ENCODE results near the gene OR52J3. TPM values are rescaled to one million over a fixed set of nuclear protein-coding genes. Genes with fewer than 3 reads are reported as not detected.

The OR52J3 gene
- total and polyA plus RNA-seq, 2 of the 13 experiments (the other 11 are each of a cell fraction or from before 2014, with no cell fraction given): not detected

- H3K4me2 ChIP-seq (ENCODE audit: low read depth, low read length): no peak overlapping the region
- DNase-seq (ENCODE audit: low spot score) (no peak), ATAC-seq (no peak), FAIRE-seq (no peak)
- no peak for TF ChIP-seq ZNF747 (CRISPR knock-in tag; IDR thresholded peaks at IDR 0.05; ENCODE audit: borderline replicate concordance)
- no peak for TF ChIP-seq MAFG (CRISPR knock-in tag; IDR thresholded peaks at IDR 0.05)
- TF ChIP-seq ZNF18 (CRISPR knock-in tag; IDR thresholded peaks at IDR 0.05; ENCODE audit: insufficient replicate concordance): no peak
- no peak for TF ChIP-seq TARDBP (CRISPR knock-in tag; IDR thresholded peaks at IDR 0.05)
- no peak for TF ChIP-seq THRA (CRISPR knock-in tag; IDR thresholded peaks at IDR 0.05; ENCODE audit: borderline replicate concordance)
- TF ChIP-seq ZHX2 (IDR thresholded peaks at IDR 0.05; ENCODE audit: low read depth): no peak
- TF ChIP-seq ZHX2 (CRISPR knock-in tag; IDR thresholded peaks at IDR 0.05; ENCODE audit: borderline replicate concordance): no peak
- no peak for TF ChIP-seq ZNF619 (CRISPR knock-in tag; IDR thresholded peaks at IDR 0.05)
- TF ChIP-seq ZNF331 (CRISPR knock-in tag; IDR thresholded peaks at IDR 0.05): no peak
- TF ChIP-seq RNF2 (conservative IDR thresholded peaks at IDR 0.05; ENCODE audit: low read depth): no peak
- no peak for TF ChIP-seq ZNF232 (CRISPR knock-in tag; IDR thresholded peaks at IDR 0.05; ENCODE audit: borderline replicate concordance)
- intact Hi-C loops (cut with micrococcal nuclease; ENCODE audit: unreplicated experiment): no loop called here
- BruUV-seq (replicated peaks): no TSS peak
- no peak overlapping the region for H3K27ac ChIP-seq (ENCODE audit: extremely low read length, insufficient read depth, low read length)
- in situ Hi-C loops (cut with HindIII; ENCODE audit: extremely low pct_ligation_motif_present, low pct_unique_long_range_greater_than_20kb): no loop called here
- H3K9ac ChIP-seq (ENCODE audit: insufficient read depth, low read depth, low read length): no peak overlapping the region
- H3K4me1 ChIP-seq (ENCODE audit: insufficient read depth, low read length): no peaks in the 10 kb centered on the region
- ChIA-PET CTCF (ENCODE audit: low intra/inter-chr PET ratio, low total read pairs) (no interaction called here), POLR2A (no interaction called here)
- WGBS (ENCODE audit: low lambda C conversion rate): 0% methylated on average over 4 of the region's 4 CpGs
- H3K36me3 ChIP-seq (replicated peaks in 1 of 2; ENCODE audit: control insufficient read depth in 1 of 2, insufficient read depth in 2 of 2, low read length in 2 of 2): no peaks in the 10 kb centered on the region
- no peaks in the 10 kb centered on the region for H3K9me3 ChIP-seq (ENCODE audit: low read length)
- no peaks in the 10 kb centered on the region for H3K27me3 ChIP-seq (ENCODE audit: control insufficient read depth in 1 of 2, insufficient read depth in 2 of 2, low read length in 2 of 2)
- no peak overlapping the region for H2AFZ ChIP-seq (ENCODE audit: low read length)
- no peaks in the 10 kb centered on the region for H3K79me2 ChIP-seq (ENCODE audit: insufficient read depth, low read length)
- no peaks in the 10 kb centered on the region for H4K20me1 ChIP-seq (ENCODE audit: insufficient read depth, low read length)
- H3K4me3 ChIP-seq (replicated peaks in 1 of 3; ENCODE audit: insufficient read depth in 1 of 3, low read depth in 2 of 3, low read length in 3 of 3): no peak overlapping the region
These were observed 5.5 kb upstream of the OR52J3 start for GRCh38 chr11:5040876-5041275.
